Omental fat pad (tissue), 4 donors: ENCODE data around the gene LRRC74B. TPM values are rescaled to one million over a fixed set of nuclear protein-coding genes. Genes with fewer than 3 reads are reported as not detected.

Experiments used
- ATAC-seq: fragments of 150-250 bp; one replicate; pipeline ENCODE4 v1.9.1; 2016; ENCODE audit warnings: mild to moderate bottlenecking, moderate library complexity; ENCODE audit not compliant: low FRiP score
- DNase-seq: peaks from one replicate; pipeline ENCODE4 v3.0.0-alpha.2; 2019; ENCODE audit warnings: low spot score
- CTCF ChIP-seq, 3 donors: fragments of 450-650 bp; IDR thresholded peaks; one replicate each; pipeline ENCODE4 v1.5.1; 2016 to 2017; ENCODE audit warnings: antibody characterized with exemption in 3 of 3, mild to moderate bottlenecking in 3 of 3, moderate library complexity in 2 of 3
- total RNA-seq, 4 donors: library from RNA; depleted of rRNA; stranded (reverse); fragments of >200 nt; gene quantifications; one replicate each; pipeline ENCODE4 v1.1.0, GENCODE V29; 2016

Gene LRRC74B
- total RNA-seq = not detected

- DNase-seq (peak; percentile 72), ATAC-seq (peak; percentile 89)
- no peak for TF ChIP-seq CTCF (IDR thresholded peaks at IDR 0.05)
These were observed at the start of gene LRRC74B for GRCh38 chr22:21045585-21046294. LRRC74B (plus strand) TSS chr22:21045946; CDS start chr22:21045987, 41 bp downstream.

GRCh38 chr22:20996031-20996410, 49.7 kb upstream of the LRRC74B start:
- no peak for DNase-seq
- ATAC-seq = no peak
- TF ChIP-seq CTCF (IDR thresholded peaks at IDR 0.05) = no peak

GRCh38 chr22:20996598-20997535, 48.9 kb upstream of the LRRC74B start:
- no peak for TF ChIP-seq CTCF (IDR thresholded peaks at IDR 0.05)
- DNase-seq (no peak), ATAC-seq (no peak)

GRCh38 chr22:20997536-20998257, 48.0 kb upstream of the LRRC74B start:
- ATAC-seq = no peak
- no peak for DNase-seq
- no peak for TF ChIP-seq CTCF (IDR thresholded peaks at IDR 0.05)

GRCh38 chr22:20998411-20999336, 47.1 kb upstream of the LRRC74B start:
- no peak for DNase-seq
- no peak for ATAC-seq
- TF ChIP-seq CTCF (IDR thresholded peaks at IDR 0.05) = no peak
